ENCODE data around the gene ALKBH4.

GRCh38 chr7:102466097-102466496 lies 1.4 kb upstream of the ALKBH4 start:
- no peak for TF ChIP-seq CTCF (IDR thresholded peaks at IDR 0.05; ENCODE audit: extremely low read depth in 1 of 2, insufficient read depth in 1 of 2, low read depth in 1 of 2, low read length in 2 of 2)
- TF ChIP-seq MAX (IDR thresholded peaks at IDR 0.05; ENCODE audit: insufficient read depth, insufficient read length): no peak
- TF ChIP-seq POLR2A (IDR thresholded peaks at IDR 0.05; ENCODE audit: low read depth, low read length): no peak
- TF ChIP-seq POLR2AphosphoS5 (IDR thresholded peaks at IDR 0.05; ENCODE audit: insufficient read depth, low read depth, low read length): no peak
- TF ChIP-seq EZH2 (IDR thresholded peaks at IDR 0.05; ENCODE audit: borderline replicate concordance, low read depth, low read length, severe bottlenecking): no peak
- TF ChIP-seq JUN (IDR thresholded peaks at IDR 0.05; ENCODE audit: borderline replicate concordance, insufficient read depth, insufficient read length, low read depth): no peak
- TF ChIP-seq MYC (IDR thresholded peaks at IDR 0.05; ENCODE audit: low read depth, low read length): no peak
- no peak for TF ChIP-seq GATA2 (IDR thresholded peaks at IDR 0.05; ENCODE audit: insufficient read depth, insufficient read length, low read depth, low read length)

Measured in endothelial cell of umbilical vein (primary cell).